ENCODE data around the gene CPNE9.

- TF ChIP-seq POLR2A (IDR thresholded peaks at IDR 0.05; ENCODE audit: low read depth, low read length) (no peak), TAF1 (IDR thresholded peaks at IDR 0.05; ENCODE audit: low read depth, low read length) (no peak), POLR2AphosphoS5 (IDR thresholded peaks at IDR 0.05; ENCODE audit: low read depth, low read length) (no peak), SPI1 (IDR thresholded peaks at IDR 0.05; ENCODE audit: low read depth, low read length) (no peak), POU2F2 (IDR thresholded peaks at IDR 0.05; ENCODE audit: low read depth, low read length) (no peak)
These were observed 58.3 kb downstream of the CPNE9 start for GRCh38 chr3:9761919-9762318.
